RWPE1 (cell line): ENCODE data around the gene CUX1.

Experiments used
- CTCF ChIA-PET: fragments of 350-600 bp; sonication (Branson Sonifier 250); formaldehyde crosslinking; extraction: SDS; loops from one replicate; lab custom pipeline; 2021; lab: Yijun Ruan, JAX
- POLR2A ChIA-PET: fragments of 400-600 bp; formaldehyde crosslinking; extraction: SDS; loops from one replicate; lab custom pipeline; 2020; ENCODE audit warnings: antibody characterized with exemption; ENCODE audit not compliant: low non-redundant PET; lab: Yijun Ruan, JAX
- DNase-seq: peaks from one replicate; pipeline ENCODE4 v3.0.0; 2012; ENCODE audit warnings: low spot score
- H3K27ac ChIP-seq: fragments of 450-650 bp; 2 replicates; pipeline ENCODE4 v1.5.1; 2017
- CTCF ChIP-seq: fragments of 450-650 bp; conservative IDR thresholded peaks from 2 replicates; pipeline ENCODE4 v1.5.1; 2017; ENCODE audit warnings: low read depth, mild to moderate bottlenecking

The CUX1 gene

DNA sequence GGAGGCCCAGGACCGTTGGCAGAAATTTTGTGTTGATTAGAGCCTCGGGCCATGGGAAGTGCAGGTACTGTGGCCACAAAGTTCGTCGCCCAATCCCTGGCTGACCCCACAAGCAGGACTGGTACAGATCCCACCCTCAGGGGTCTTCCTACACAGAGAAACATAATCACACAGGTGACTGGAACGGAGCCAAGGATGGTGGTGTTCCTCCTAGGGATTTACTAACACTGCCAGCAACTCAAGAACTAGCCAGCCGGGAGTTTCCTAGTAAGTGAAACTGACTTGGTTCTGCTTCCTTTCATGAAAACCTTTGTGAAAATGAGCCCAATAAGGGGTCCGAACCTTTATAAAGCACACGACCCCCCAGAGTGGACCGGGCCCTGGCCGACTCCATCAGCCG lies 5.7 kb downstream of the CUX1 start:
- no peak for DNase-seq
- TF ChIP-seq CTCF, result no peak
- ChIA-PET CTCF (interaction anchor here (0.6 to 1.5 kb wide), 2 partner anchors 79 to 80 kb away, joined by 3 to 4 read pairs; no protein-coding TSS in a partner anchor), POLR2A (no interaction called here)
- peak overlapping the region; percentile 38; the same call in 1 of the 2 replicates for H3K27ac ChIP-seq

DNA sequence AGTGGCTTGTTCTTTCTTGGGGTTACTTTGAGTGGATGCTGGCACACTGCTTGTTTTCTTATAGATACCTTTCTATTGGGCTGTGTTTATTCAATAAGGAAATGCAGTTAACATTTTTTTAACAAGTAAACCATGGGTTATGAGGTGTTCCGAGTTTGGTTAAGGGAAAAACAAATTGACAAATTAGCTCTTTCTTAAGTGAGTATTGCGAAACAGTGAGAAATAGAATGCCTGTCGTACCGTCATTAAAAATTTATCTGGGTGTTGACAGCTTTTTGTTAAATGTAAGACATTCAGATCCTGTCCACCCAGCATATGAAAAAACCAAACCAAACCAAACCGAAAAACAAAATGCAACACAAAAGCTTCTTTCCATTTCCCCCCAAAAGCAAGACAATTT lies 6.2 kb downstream of the CUX1 start:
- ChIA-PET CTCF (interaction anchor here (0.6 to 1.5 kb wide), 2 partner anchors 79 to 80 kb away, joined by 3 to 4 read pairs; no protein-coding TSS in a partner anchor), POLR2A (no interaction called here)
- peak overlapping the region; percentile 38; the same call in 1 of the 2 replicates for H3K27ac ChIP-seq
- no peak for DNase-seq
- TF ChIP-seq CTCF, result no peak

GRCh38 chr7:101824440-101824839 lies 7.0 kb downstream of the CUX1 start:
- ChIA-PET CTCF (interaction anchor here (0.6 kb wide), 1 partner anchor 580 kb away, joined by 4 read pairs; no protein-coding TSS in a partner anchor), POLR2A (no interaction called here)
- no peak for TF ChIP-seq CTCF
- no peak for DNase-seq
- 0 out of 2 replicates have a peak overlapping the region, but pooled peaks have one; percentile 6 for H3K27ac ChIP-seq

GRCh38 chr7:101826081-101826835 lies 8.8 kb downstream of the CUX1 start:
- H3K27ac ChIP-seq, result 0 out of 2 replicates have a peak overlapping the region, but pooled peaks have one; percentile 1
- POLR2A ChIA-PET, result no interaction called here
- TF ChIP-seq CTCF, result no peak
- DNase-seq, result no peak
- CTCF ChIA-PET, result interaction anchor here (0.7 to 1.0 kb wide), 2 partner anchors 284 to 438 kb away, joined by 4 read pairs; no protein-coding TSS in a partner anchor

- H3K27ac ChIP-seq, result peak overlapping the region; percentile 12; the same call in 1 of the 2 replicates
- TF ChIP-seq CTCF, result no peak
- no peak for DNase-seq
- ChIA-PET CTCF (no interaction called here), POLR2A (no interaction called here)
These were observed 11.0 kb downstream of the CUX1 start for GRCh38 chr7:101828301-101829020.

DNA sequence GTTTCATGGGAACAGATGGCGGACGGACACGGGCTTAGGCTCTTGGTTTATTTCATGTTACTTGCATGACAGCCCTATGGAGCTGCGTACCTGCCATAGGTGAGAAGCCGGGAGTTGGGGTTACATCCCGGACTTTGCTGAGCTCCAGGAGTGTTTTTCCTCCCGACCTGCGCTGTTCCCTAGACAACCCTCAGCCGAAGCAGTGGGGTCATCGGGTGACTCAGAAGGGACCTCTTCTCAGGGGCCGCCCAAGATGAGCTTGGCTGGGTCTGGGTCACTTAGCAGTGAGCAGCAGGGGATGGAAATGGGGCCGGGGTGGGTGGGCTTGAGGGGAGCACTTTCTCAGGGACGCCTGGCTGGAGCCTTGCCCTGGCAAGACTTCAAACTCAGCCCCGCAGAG lies 11.9 kb downstream of the CUX1 start:
- no peak overlapping the region for H3K27ac ChIP-seq
- no peak for DNase-seq
- POLR2A ChIA-PET, result no interaction called here
- CTCF ChIA-PET, result no interaction called here
- TF ChIP-seq CTCF, result no peak
